ENCODE data around the gene RIPPLY3. TPM values are rescaled to one million over a fixed set of nuclear protein-coding genes. Genes with fewer than 3 reads are reported as not detected.

RIPPLY3 gene
- total RNA-seq, 4 donors from 2014 or later: not detected

- no peaks in the 10 kb centered on the region for H3K27me3 ChIP-seq
- H3K4me1 ChIP-seq: peaks cover 6 to 20% (median 12%) of the 10 kb centered on the region in 4 donors
- no peaks in the 10 kb centered on the region for H3K9me3 ChIP-seq
- DNase-seq (ENCODE audit: extremely low spot score): no peak
- peak overlapping the region in 3 of 4 donors; percentile 15 to 28 (median 25) for H3K27ac ChIP-seq (replicated peaks in 1 of 4)
- peak overlapping the region; percentile 54 to 64 (median 58) for H3K4me3 ChIP-seq
- H3K36me3 ChIP-seq: no peaks in the 10 kb centered on the region
- TF ChIP-seq EP300 (IDR thresholded peaks at IDR 0.05) (no peak), CTCF (IDR thresholded peaks at IDR 0.05) (no peak), POLR2A (IDR thresholded peaks at IDR 0.05; ENCODE audit: low read depth) (no peak)
- 50% methylated on average over 2 of the region's 2 CpGs for WGBS
- intact Hi-C loops (cut with DNase I): no loop called here
These were observed 25.5 kb upstream of the RIPPLY3 start for GRCh38 chr21:36981049-36981391.

GRCh38 chr21:36981977-36982700, 24.4 kb upstream of the RIPPLY3 start:
- Histone ChIP-seq H3K9me3 (no peaks in the 10 kb centered on the region), H3K4me1 (peaks cover 6 to 19% (median 12%) of the 10 kb centered on the region in 4 donors), H3K27me3 (no peaks in the 10 kb centered on the region), H3K36me3 (no peaks in the 10 kb centered on the region), H3K27ac (replicated peaks in 1 of 4) (no peak overlapping the region), H3K4me3 (no peak overlapping the region)
- intact Hi-C loops (cut with DNase I): no loop called here
- no peak for DNase-seq (ENCODE audit: extremely low spot score)
- WGBS: 74% methylated on average over 6 of the region's 6 CpGs
- TF ChIP-seq CTCF (IDR thresholded peaks at IDR 0.05): no peak
- TF ChIP-seq POLR2A (IDR thresholded peaks at IDR 0.05; ENCODE audit: low read depth): no peak
- TF ChIP-seq EP300 (IDR thresholded peaks at IDR 0.05): no peak
- no peak for TF ChIP-seq POLR2AphosphoS5 (IDR thresholded peaks at IDR 0.05)

- DNase-seq (ENCODE audit: extremely low spot score): no peak
- TF ChIP-seq EP300 (IDR thresholded peaks at IDR 0.05): no peak
- no peak for TF ChIP-seq POLR2AphosphoS5 (IDR thresholded peaks at IDR 0.05)
- no peak for TF ChIP-seq POLR2A (IDR thresholded peaks at IDR 0.05; ENCODE audit: low read depth)
- TF ChIP-seq CTCF (IDR thresholded peaks at IDR 0.05): no peak
- Histone ChIP-seq H3K36me3 (no peaks in the 10 kb centered on the region), H3K9me3 (no peaks in the 10 kb centered on the region), H3K27ac (replicated peaks in 1 of 4) (no peak overlapping the region), H3K4me1 (peaks cover 0 to 13% (median 8%) of the 10 kb centered on the region in 4 donors), H3K27me3 (no peaks in the 10 kb centered on the region), H3K4me3 (no peak overlapping the region)
- intact Hi-C loops (cut with DNase I): loop anchor here (5.0 kb wide), 1 partner anchor 49 kb away; no protein-coding TSS in a partner anchor
- 97% methylated on average over 9 of the region's 9 CpGs for WGBS
These were observed 20.5 kb upstream of the RIPPLY3 start for GRCh38 chr21:36985751-36986594.

- Histone ChIP-seq H3K4me1 (peaks cover 0 to 12% (median 6%) of the 10 kb centered on the region in 4 donors), H3K9me3 (no peaks in the 10 kb centered on the region), H3K27ac (replicated peaks in 1 of 4) (no peak overlapping the region), H3K4me3 (no peak overlapping the region), H3K36me3 (no peaks in the 10 kb centered on the region), H3K27me3 (peaks cover 0 to 2% (median 0%) of the 10 kb centered on the region in 4 donors)
- DNase-seq (ENCODE audit: extremely low spot score): no peak
- no peak for TF ChIP-seq CTCF (IDR thresholded peaks at IDR 0.05)
- no peak for TF ChIP-seq POLR2A (IDR thresholded peaks at IDR 0.05; ENCODE audit: low read depth)
- TF ChIP-seq EP300 (IDR thresholded peaks at IDR 0.05): no peak
- intact Hi-C loops (cut with DNase I): loop anchor here (5.0 kb wide), 1 partner anchor 51 kb away; no protein-coding TSS in a partner anchor
These were observed 18.7 kb upstream of the RIPPLY3 start for GRCh38 chr21:36987845-36988244.

All from esophagus muscularis mucosa (tissue), 4 donors.